ENCODE results near the gene IGLON5.

The IGLON5 gene

DNA sequence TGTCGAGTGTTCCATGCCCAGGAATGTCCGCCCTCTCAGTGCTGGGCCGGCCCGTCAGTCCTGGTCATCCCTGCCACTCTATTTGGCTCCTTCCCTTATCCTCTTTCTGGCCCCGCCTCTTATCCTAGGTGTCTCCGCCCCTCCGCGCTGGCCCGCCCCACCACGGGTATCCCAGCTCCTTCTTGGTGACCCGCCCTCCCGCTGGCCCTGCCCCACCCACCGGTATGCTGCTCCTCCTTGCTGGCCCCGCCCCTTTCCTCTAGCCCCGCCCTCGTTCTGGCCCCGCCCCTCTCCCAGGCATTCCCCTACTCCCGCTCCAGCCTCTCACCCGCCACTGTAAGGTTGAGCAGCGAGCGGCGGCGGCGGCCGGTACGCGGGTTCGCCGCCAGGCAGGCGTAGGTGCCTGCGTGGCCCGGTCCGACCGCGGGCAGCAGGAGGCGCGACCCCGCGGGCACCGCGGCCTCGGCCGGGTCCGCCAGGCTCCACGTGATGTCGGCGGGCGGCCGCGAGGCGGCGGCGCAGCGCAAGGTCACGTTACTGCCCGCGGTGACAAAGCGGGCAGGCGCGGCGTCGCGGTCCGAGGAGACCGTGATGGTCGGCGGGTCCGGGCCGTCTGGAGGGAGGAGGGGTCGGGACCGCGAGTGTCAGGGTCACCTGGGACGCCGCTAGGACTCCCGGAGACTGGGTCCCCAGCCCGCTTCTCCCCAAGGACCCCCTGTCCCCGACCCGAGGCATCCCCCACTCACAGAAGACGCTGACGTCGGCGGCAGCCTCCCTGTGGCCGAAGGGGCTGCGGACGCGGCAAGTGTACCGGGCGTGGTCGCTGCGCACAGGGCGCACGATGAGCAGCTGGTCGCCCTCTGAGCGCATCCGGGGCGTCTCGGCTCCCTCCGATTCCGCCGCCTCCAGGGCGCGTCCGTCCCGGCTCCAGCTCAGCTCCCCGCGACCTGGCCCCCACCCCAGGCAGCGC is 28.5 kb downstream of the IGLON5 start:
- peak; percentile 97 for DNase-seq

DNA sequence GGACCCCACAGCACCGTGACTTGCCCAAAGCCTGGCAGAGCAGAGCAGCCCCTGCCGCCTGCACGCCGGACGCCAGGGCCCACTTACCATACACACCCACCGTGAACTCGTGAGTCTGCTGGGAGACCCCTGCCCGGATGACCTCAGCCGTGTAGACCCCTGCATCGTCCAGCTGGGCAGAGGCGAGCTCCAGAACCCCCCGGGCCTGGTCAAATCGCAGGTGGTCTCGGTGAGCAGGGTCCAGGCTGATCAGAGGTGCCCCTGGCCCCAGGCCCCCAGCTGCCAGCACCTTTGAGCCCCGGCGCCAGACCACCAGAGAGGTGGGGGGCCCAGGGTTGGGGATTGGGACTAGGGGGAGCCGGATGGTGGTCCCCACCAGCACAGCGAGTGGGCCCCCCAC is 29.6 kb downstream of the IGLON5 start:
- no peak for DNase-seq

DNA sequence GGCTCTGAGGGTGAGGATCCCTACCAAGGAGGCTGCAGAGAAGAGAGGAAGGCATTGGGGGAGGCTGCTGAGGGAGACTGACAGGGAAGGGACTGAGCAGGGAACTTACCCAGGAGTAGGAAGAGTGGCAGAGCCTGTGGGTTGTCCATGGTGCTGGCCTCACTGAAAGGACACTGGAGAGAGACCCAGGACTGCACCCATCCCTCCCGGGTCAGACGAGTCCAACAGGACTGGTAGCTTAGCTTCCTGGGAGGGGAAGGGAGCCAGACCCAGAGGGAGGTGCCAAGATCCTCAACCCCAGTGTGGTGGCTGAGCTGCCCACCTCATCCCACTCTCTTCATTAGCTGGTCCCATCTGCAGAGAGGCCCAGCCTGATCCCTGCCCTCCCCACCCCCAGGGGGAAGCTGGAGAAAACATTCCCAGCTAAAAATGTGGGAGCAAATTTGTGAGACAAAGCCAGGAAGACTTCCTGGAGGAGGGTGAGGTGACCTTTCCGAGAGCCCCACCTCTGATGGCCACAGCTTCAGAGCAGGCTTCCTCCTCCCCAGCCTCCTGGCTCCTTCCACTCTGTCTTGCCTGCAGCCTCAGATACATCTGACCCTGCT is 30.6 kb downstream of the IGLON5 start, which contains the start of gene VSIG10L:
Gene VSIG10L, minus strand, starts transcription at position 164 of the 605 bp plus-strand sequence. Its CDS starts 15 bp downstream, at position 149.
- DNase-seq = no peak

DNA sequence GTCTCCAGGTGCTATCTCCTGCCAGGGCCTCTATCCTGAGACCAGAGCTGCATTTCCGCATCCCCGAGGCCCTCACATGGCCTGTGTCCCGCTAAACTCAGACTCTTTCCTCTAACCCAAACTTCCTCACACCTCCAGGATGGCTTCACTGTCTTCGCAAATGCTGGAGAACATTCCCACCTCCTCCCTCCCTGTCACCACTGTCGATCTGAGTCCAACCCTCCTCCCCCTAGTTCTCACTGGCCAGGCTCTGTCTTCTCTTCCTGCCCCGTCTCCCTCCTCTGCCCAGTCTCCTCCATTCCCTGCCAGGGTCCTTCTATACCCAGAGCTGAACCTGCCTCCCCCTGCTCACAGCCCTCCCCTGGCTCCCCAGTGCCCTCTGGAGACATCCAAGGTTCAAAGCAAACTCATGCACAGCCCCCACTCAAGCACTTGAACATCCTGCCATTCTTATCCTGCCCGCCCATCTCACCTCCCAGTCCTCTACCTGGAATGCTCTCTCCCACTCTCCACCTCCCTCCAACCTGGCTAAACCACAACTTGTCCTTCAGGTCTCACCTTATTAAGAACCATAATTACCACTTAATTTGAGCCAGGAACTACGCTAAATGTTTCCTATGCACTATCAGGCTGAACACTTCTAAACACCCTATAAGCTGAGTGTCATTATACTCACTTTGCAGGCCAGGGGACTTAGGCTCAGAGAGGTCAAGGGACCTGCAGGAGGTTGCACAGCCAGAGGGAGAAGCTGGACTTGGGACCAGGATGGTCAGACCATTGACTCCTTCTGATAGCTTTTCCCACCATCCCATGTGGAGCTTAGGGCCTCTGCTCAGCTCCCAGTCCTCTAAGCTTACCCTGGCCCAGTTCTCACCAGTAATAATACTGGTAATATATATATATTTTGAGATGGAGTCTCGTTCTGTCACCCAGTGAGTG is 31.5 kb downstream of the IGLON5 start:
- no peak for DNase-seq

DNA sequence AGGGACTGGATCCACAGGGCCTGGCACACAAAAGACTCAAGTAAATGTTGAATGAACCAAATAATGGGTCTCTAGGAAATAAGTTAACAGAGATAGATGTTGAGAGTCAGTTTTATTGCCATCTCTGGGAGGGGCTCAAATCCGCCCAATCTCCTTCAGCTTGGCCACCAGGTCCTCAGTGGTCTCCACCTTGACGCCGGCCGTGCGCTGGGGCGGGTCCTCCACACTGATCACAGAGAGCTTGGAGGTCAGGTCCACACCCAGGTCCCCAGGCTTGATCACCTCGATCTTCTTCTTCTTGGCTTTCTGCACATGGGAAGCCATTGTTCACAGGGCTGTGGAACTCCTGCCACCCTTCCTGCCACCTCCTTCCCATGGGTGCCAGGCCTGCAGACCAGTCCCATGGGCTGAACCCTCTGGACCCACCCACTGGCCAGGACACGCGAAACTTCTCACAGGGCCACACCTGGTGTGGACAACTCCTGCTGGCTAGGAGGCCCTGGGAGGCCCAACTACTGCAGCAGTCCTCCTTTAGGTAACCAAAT is 33.7 kb downstream of the IGLON5 start:
- no peak for DNase-seq

DNA sequence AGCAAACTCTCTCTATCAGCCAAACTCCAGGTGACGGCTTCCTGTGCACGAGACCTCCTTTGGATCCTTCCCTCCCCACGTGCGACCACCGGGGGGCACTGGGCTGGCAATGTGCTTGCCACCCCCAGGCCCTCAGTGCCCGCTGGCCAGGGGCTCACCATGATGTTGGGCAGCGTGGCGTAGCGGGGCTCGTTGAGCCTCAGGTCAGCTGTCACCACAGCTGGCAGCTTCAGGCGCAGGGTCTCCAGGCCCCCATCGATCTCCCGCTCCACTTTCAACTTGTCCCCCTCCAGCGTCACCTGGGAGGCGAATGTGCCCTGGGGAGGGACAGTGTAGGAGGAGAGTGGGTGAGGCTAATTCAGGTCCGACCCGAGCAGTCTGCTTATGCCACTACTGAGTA is 35.3 kb downstream of the IGLON5 start:
- no peak for DNase-seq

DNA sequence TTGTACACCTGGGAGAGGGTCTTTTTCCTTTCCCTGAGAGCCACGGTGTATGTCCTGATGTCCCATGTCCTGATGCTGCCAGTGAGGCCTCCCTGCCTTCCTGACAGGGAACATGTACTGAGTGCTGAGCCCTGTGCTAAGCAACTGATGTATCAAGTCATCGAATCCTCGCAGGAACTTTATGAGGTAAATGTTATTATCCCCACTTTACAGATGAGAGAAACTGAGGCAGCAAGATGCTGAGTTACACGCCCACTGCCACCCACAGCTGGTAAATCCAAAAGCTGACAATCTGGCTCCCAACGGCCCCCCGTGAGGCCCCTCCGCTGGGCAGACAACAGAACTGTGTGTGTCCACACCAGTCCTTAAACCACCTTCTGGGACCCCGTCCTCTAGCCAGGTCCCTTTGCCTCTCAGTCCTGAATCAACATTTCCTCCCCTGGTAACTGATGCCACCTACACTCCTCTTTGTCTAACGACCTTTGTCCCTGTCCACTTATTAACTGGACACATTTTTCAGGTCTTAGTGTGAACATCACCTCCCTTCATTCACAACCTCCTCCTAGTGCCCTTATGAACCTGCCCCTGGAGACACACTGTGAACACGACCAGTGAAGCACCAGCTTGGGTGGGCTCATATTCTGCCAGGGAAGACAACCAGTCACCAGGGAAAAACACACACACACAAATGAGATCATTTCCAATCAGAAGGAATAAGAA is 35.9 kb downstream of the IGLON5 start:
- no peak for DNase-seq

DNA sequence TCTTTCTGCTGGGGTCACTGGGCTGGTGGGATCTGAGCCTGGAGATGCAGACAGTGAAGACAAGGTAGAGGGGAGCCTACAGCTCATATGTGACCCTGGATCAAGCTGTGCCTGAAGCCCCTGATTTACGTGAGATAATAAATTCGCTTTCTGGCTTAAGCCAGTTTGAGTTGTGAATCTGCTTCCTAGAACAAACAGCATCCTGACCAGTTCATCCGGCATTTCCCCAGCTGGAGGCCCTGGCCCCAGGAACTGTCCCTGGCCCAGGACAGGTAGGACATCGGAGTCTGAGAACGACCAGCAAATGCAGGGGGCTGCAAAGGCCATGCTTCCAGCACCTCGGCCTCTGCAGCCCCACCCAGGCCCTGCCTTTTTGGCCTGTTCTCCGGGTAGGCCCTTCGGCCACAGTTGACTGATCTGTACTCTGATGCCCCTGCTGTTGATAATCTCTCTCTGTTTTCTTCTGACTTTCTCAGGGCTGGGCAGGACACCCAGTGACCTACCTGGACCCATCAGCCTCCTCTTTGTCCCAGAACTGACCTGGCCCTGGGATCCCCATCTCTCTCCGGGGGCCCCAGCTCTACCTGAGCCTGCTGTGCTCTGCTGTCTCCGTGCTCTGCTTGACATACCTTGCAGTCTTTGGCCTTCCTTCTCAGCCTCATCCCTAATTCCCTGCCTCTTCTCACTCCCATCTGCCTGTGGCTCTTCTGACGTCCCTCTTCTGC is 40.0 kb downstream of the IGLON5 start:
- no peak for DNase-seq

DNA sequence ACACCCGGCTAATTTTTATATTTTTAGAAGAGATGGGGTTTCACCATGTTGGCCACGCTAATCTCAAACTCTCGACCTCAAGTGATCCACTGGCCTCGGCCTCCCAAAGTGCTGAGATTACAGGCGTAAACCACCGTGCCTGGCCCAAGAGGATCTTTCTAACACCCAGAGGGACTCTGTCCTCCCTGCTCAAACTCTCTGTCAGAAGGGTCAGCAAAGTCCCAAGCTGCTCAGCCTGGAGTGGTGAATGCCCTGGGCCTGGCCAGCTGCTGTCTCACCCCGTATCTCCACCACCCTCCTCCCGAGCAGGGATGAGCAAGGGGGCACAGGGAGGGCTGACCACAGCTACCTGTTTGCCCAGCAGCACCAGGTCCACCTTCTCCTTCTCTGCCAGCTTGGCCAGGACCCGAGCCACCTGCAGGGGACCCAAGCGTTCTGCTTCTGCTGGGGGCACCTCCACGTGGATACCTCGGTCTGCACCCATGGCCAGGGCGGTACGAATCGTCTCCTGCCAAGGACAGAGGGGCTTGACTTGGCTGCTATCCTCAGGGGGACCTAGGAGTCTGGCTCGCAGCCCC is 41.4 kb downstream of the IGLON5 start:
- no peak for DNase-seq

DNA sequence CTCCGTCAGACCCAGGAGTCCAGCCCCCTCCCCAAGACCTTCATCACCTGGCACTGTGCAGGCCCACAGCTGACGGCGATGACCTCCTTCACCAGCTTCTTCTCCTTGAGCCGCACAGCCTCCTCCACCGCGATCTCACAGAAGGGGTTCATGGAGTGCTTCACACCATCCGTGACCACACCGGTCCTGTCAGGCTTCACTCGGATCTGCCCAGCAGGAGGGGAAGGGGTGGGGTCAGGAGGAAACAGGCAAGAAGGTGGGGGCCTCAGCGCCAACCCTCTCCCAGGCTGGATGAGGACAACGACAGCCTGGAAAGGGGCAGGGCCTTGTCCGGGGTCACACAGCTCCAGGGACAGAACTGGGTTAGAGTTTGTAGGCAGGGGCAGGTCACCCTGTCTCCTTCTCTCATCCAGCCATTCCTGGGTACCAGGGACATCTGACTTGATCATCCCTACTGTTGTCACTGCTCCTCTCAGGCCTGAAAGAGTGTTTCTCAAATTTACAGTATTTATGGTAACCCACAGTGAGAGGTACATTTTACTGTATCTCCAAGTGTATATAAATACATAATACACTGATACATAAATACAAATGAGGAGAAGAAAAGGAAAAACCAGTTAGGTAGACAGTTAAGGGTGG is 42.8 kb downstream of the IGLON5 start:
- DNase-seq = no peak

DNA sequence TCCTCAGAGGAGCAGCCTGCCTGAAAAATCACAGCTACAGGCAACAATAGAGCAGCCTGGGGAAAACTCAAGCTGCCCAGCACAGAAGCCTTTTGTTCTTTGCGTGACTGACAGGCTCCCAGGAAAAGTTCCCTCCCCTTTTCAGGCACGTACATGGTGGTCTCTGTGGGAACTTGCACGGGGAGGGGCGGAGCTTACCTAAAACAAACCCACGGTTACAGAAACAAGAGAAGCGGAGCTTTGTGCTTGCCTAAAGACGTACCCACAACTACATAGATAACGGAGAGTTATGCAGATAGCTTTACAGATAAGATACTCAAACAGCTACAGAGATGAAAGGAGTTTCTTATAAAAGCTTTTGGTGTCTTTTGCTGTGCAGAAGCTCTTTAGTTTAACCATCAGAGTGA is 43.3 kb downstream of the IGLON5 start:
- peak; percentile 49 for DNase-seq

DNA sequence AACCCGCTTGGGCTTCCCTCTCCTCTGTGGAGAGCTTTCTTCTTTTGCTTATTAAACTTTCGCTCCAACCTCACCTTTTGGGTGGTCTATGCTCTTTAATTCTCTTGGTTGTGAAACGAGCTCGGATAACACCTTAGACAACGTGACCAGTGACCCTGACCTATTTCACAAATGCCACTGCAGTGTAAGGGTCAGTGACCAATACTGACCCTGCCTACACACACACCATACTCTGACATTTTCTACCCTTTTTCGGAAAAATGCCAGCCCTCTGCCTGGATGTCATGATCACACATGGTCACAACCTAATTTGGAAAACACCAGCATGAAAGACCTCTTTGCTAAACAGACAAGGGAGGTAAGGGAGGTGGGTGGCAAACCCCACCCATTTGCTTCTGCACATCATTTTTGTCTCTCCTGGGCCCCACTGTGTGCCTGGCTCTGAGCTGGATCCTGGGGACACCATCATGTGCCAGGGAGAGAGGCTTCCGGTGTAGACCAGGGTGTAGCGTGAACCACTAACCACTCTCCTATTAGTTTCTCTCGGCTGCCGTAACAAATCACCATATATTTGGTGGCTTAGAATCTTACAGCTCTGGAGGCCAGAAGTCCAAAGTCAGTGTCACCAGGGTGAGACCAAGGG is 44.8 kb downstream of the IGLON5 start:
- DNase-seq = no peak

DNA sequence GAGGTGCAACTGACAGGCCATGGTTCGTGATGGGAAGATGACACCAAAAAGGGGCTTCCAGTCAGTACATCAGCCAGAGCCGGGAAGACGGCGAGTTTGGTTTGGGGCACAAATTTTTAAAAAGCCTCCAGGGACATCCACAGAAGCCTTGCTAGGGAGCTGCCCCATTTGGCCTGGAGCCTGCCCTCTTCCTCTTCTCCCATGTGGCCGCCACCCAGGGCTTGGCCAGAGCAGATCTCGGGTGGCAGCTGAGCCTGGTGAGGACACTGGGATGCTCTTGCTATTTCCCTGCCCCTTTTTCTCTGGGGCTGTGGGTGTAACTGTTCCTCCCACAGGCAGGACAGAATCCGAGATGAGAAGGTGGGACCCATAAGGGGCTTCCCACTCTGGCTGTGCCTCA is 46.5 kb downstream of the IGLON5 start:
- no peak for DNase-seq

DNA sequence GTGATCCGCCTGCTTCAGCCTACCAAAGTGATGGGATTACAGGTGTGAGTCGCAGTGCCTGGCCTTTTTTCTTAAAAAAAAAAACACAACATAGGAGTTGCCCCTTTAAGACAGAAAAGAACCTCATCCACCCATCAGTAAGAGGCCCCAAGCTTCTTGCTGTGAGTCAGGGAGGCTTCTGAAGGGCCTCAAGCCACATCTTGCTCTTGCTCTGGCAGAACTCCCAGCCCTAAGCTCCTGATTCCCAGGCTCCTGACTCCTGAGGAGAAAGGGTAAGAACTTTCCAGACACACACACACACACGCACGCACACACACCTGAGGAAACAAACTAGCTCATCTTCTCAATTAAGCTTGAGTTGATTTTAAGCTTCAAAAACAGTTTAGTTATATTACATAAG is 47.9 kb downstream of the IGLON5 start:
- no peak for DNase-seq

DNA sequence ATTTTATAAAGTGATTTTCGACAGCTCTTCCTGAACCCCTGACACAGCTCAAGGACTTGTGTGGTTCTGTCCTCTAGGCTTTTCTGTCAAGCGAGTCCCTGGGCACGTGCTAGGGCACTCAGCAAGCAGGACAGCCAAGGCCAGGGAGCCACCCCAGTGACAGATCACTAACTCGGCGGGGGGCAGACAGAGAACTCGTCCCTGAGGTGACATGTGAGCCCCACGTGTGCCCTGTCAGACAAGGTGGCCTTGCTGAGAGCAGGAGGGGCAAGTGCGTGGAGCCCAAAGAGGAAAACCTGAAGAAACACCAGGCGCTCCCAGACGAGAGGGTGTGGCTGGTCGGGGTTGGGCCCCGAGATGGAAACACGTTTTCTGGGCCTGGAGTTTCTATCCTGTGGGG is 49.8 kb downstream of the IGLON5 start:
- DNase-seq = no peak

DNA sequence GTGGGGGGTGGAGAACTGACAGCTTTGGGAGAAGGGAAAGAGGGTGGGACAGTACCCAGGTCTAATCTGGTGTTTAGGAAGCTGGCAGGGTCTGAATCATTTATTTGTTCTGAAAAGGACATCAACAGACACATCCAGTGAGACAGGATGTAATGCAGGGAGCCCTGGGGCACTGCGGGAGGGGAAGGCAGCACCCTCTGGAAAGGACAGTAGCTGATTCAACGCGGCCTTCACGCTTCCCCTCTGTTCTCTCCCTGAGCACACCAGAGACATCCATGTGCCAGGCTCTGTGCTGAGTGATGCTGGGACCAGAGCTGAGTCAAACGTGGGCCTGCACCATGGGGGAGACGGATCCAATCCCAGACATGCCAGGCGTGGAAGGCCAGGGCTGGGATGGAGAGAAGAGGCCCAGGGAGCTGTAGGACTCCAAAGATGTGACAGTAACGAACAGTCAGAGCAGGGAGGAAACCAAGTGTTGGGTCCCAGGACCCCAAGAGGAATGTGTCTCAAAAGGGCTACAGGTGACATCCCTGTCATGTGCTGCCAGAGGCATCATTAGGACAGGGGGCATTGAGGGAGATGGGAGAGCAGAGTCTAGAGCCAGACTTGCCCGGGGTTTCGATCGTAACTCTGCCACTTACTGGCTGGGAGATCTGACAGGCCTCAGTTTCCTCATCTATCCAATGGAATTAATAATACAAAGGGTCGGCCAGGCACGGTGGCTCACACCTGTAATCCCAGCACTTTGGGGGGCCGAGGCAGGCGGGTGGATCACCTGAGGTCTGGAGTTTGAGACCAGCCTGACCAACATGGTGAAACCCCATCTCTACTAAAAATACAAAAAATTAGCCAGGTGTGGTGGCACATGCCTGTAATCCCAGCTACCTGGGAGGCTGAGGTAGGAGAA is 53.0 kb downstream of the IGLON5 start:
- no peak for DNase-seq

DNA sequence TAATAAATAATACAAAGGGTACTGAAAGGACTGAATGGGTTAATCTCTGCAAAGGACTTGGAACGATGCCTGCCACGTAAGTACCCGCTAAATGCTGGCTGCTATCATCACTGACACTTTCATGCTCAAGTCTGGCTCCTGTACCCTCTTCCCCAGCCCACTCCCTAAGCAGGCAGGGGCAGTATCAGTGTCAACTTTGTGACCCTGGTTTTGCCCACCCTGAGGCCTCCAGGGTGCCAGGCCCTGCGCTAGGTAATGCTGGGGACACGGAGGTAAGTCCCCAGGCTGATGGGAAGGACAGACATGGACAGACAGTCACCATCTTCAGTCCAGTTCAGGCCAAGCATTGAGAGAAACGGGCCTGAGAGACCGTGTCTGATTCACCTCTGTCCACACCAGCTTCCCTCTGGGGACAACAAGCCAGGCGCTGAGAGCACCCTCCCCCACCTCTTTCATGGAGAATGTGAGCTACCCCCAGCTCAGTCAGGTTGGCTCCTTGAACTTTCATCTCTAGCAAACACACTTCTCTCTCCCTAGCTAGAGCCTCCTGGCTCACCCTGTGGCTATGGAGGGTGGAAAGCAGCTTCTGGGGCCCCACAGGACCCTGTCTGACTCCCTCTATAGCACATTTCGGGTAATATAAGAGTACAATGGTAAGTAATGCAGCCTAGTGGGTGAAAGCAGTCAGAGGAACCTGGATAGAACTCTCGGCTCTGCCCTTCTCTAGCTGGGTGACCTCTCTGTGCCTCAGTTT is 53.9 kb downstream of the IGLON5 start:
- peak; percentile 33 for DNase-seq

DNA sequence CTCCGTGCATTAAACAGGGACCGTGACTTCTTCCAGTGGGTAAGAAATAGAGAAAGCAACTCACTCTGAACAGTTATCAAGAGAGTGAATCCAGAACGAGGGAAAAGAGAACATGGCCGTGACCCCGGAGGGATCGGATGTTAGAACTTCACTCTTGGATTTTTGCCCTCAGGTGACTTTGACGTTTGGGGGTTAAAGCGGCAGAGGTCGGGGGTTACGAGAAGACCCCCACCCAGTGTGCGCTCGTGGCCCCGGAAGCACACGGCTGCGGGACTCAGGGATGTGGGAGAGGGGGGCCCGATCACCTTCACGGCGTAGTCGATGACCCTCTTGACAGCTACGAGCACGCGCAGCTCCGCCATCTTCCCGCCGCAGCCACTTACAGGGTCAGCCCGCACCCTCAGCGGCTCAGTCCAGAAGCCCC is 54.5 kb downstream of the IGLON5 start, which contains the start of gene ETFB:
Gene ETFB, minus strand, starts transcription at position 424 of the 424 bp plus-strand sequence. Its CDS starts 62 bp downstream, at position 362.
- no peak for DNase-seq
